HepG2 (cell line): ENCODE results near the gene FARSB. TPM values are rescaled to one million over a fixed set of nuclear protein-coding genes. Genes with fewer than 3 reads are reported as not detected.

ENCODE experiments used
- HIC2 ChIP-seq: sonication (generic); formaldehyde crosslinking; IDR thresholded peaks from 2 replicates; pipeline ENCODE4 v1.9.0; 2022; ENCODE audit warnings: low read depth, missing genetic modification reagents
- HNF1B ChIP-seq: sonication (generic); formaldehyde crosslinking; IDR thresholded peaks from 2 replicates; pipeline ENCODE4 v1.5.1; 2020; ENCODE audit warnings: mild to moderate bottlenecking, moderate library complexity, missing genetic modification reagents
- MXD4 ChIP-seq: IDR thresholded peaks from 2 replicates; pipeline ENCODE4 v1.6.1; 2016; ENCODE audit warnings: mild to moderate bottlenecking, missing biosample characterization, missing genetic modification reagents
- NBN ChIP-seq: fragments of 450-650 bp; conservative IDR thresholded peaks from 2 replicates; pipeline ENCODE4 v1.6.1; 2017
- NCOA2 ChIP-seq: sonication (generic); formaldehyde crosslinking; IDR thresholded peaks from 2 replicates; pipeline ENCODE4 v1.8.0; 2022; ENCODE audit warnings: inconsistent platforms
- NFIC ChIP-seq: IDR thresholded peaks from 2 replicates; pipeline ENCODE4 v1.6.1; 2012; ENCODE audit warnings: mild to moderate bottlenecking, low read length, inconsistent platforms
- NFKBIZ ChIP-seq: IDR thresholded peaks from 2 replicates; pipeline ENCODE4 v1.6.1; 2018; ENCODE audit warnings: missing genetic modification reagents, missing compliant biosample characterization
- PCBP1 ChIP-seq: fragments of 200-400 bp; formaldehyde crosslinking; IDR thresholded peaks from 2 replicates; pipeline ENCODE4 v1.6.1; 2017; ENCODE audit warnings: mild to moderate bottlenecking, low read depth, low read length, borderline replicate concordance
- RFX1 ChIP-seq: fragments of 450-650 bp; IDR thresholded peaks from 2 replicates; pipeline ENCODE4 v1.6.1; 2017
- TCF12 ChIP-seq, 2 experiments: fragments of 450-650 bp in 1 of 2; sonication (generic) in 1 of 2; formaldehyde crosslinking in 1 of 2; IDR thresholded peaks; 2 replicates each; pipeline versions ENCODE4 v1.6.1 to v1.8.0; 2017 to 2022; ENCODE audit warnings: antibody characterized with exemption in 1 of 2, mild to moderate bottlenecking in 1 of 2, missing genetic modification reagents in 1 of 2, moderate library complexity in 1 of 2
- ZBTB20 ChIP-seq: sonication (generic); formaldehyde crosslinking; IDR thresholded peaks from 2 replicates; pipeline ENCODE4 v1.8.1; 2023; ENCODE audit warnings: missing genetic modification reagents, low read depth, mild to moderate bottlenecking, borderline replicate concordance
- ZNF30 ChIP-seq: sonication (generic); formaldehyde crosslinking; IDR thresholded peaks from 2 replicates; pipeline ENCODE4 v1.5.0; 2020; ENCODE audit warnings: mild to moderate bottlenecking, missing genetic modification reagents
- ZSCAN22 ChIP-seq: sonication (generic); formaldehyde crosslinking; IDR thresholded peaks from 2 replicates; pipeline ENCODE4 v1.4.0; 2020; ENCODE audit warnings: mild to moderate bottlenecking, missing genetic modification reagents
- polyA plus RNA-seq, 8 experiments: library from polyadenylated mRNA; depleted of rRNA in 3 of 8; stranded (reverse) in 7 of 8; unstranded in 1 of 8; fragments of >200 nt; fragmentation: Illumina TruSeq in 4 of 8; extraction: Trizol in 4 of 8; gene quantifications; 2 replicates each; pipeline versions ENCODE4 v1.2.1 to v1.2.3, GENCODE V29; 2011 to 2016; ENCODE audit warnings: low read depth in 4 of 8, missing spikeins in 1 of 8, mixed read lengths in 1 of 8; ENCODE audit not compliant: insufficient read depth in 1 of 8
- total RNA-seq, 5 experiments: library from RNA; depleted of rRNA; stranded (reverse); fragments of >200 nt; fragmentation: Illumina TruSeq; extraction: Trizol; gene quantifications; 2 replicates each; pipeline ENCODE4 v1.2.3, GENCODE V29; 2016; ENCODE audit warnings: low read depth in 1 of 5
- TF ChIP-seq, protein P1 (sequence below): sonication (generic); formaldehyde crosslinking; IDR thresholded peaks from 2 replicates; pipeline ENCODE4 v1.8.0; 2022; ENCODE audit warnings: mild to moderate bottlenecking, missing genetic modification reagents, borderline replicate concordance
- TF ChIP-seq, protein P2 (sequence below): sonication (generic); formaldehyde crosslinking; IDR thresholded peaks from 2 replicates; pipeline ENCODE4 v1.8.1; 2022; ENCODE audit warnings: low read depth, mild to moderate bottlenecking, missing genetic modification reagents
- TF ChIP-seq, protein P3 (sequence below): sonication (generic); formaldehyde crosslinking; IDR thresholded peaks from 2 replicates; pipeline ENCODE4 v1.4.0; 2020; ENCODE audit warnings: low read depth, mild to moderate bottlenecking, missing genetic modification reagents

FARSB gene
- total and polyA plus RNA-seq, 2 of the 13 experiments (the other 11 are each of a cell fraction or from before 2014, with no cell fraction given), result 23.3 to 45.9 TPM

- TF ChIP-seq HNF1B (0 out of 2 replicates have a peak, but pooled peaks have one; percentile 56), TCF12 (IDR thresholded peaks at IDR 0.05) (no peak), TCF12 (CRISPR knock-in tag; IDR thresholded peaks at IDR 0.05) (peak; percentile 73), NBN (no peak), RFX1 (no peak), PCBP1 (no peak), ZNF30 (CRISPR knock-in tag) (peak; percentile 97; the same call in 1 of the 2 replicates), ZBTB20 (CRISPR knock-in tag) (peak; percentile 68), NCOA2 (no peak), MXD4 (peak; percentile 83; the same call in 1 of the 2 replicates), NFKBIZ (CRISPR knock-in tag) (no peak; the same call in 1 of the 2 replicates), HIC2 (CRISPR knock-in tag) (peak; percentile 92), ZSCAN22 (CRISPR knock-in tag) (0 out of 2 replicates have a peak, but pooled peaks have one; percentile 28), NFIC (no peak)
- TF ChIP-seq, protein P1, sequence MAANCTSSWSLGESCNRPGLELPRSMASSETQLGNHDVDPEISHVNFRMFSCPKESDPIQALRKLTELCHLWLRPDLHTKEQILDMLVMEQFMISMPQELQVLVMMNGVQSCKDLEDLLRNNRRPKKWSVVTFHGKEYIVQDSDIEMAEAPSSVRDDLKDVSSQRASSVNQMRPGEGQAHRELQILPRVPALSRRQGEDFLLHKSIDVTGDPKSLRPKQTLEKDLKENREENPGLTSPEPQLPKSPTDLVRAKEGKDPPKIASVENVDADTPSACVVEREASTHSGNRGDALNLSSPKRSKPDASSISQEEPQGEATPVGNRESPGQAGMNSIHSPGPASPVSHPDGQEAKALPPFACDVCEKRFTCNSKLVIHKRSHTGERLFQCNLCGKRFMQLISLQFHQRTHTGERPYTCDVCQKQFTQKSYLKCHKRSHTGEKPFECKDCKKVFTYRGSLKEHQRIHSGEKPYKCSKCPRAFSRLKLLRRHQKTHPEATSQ (CRISPR knock-in tag), result peak; percentile 87
- TF ChIP-seq, protein P2, sequence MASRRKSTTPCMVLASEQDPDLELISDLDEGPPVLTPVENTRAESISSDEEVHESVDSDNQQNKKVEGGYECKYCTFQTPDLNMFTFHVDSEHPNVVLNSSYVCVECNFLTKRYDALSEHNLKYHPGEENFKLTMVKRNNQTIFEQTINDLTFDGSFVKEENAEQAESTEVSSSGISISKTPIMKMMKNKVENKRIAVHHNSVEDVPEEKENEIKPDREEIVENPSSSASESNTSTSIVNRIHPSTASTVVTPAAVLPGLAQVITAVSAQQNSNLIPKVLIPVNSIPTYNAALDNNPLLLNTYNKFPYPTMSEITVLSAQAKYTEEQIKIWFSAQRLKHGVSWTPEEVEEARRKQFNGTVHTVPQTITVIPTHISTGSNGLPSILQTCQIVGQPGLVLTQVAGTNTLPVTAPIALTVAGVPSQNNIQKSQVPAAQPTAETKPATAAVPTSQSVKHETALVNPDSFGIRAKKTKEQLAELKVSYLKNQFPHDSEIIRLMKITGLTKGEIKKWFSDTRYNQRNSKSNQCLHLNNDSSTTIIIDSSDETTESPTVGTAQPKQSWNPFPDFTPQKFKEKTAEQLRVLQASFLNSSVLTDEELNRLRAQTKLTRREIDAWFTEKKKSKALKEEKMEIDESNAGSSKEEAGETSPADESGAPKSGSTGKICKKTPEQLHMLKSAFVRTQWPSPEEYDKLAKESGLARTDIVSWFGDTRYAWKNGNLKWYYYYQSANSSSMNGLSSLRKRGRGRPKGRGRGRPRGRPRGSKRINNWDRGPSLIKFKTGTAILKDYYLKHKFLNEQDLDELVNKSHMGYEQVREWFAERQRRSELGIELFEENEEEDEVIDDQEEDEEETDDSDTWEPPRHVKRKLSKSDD (CRISPR knock-in tag), result peak; percentile 18; the same call in 1 of the 2 replicates
- TF ChIP-seq, protein P3, sequence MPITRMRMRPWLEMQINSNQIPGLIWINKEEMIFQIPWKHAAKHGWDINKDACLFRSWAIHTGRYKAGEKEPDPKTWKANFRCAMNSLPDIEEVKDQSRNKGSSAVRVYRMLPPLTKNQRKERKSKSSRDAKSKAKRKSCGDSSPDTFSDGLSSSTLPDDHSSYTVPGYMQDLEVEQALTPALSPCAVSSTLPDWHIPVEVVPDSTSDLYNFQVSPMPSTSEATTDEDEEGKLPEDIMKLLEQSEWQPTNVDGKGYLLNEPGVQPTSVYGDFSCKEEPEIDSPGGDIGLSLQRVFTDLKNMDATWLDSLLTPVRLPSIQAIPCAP (CRISPR knock-in tag), result peak; percentile 55; the same call in 1 of the 2 replicates
Measured at GRCh38 chr2:222671259-222672067, 15.6 kb upstream of the FARSB start, which contains the start of gene MOGAT1 (continued).
